GM18505 (cell line): Measurements from ENCODE around the gene PHACTR3.

Experiments
- ATAC-seq: cut with Tn5 transposase; IDR thresholded peaks from one replicate; pipeline ENCODE4 v1.9.1; 2021; ENCODE audit not compliant: unreplicated experiment
- POLR2A ChIP-seq: IDR thresholded peaks from 4 replicates; pipeline ENCODE4 v1.6.1; 2011; ENCODE audit warnings: borderline replicate concordance; ENCODE audit not compliant: insufficient read depth, insufficient read length; ENCODE audit errors: extremely low read depth

PHACTR3 gene

DNA sequence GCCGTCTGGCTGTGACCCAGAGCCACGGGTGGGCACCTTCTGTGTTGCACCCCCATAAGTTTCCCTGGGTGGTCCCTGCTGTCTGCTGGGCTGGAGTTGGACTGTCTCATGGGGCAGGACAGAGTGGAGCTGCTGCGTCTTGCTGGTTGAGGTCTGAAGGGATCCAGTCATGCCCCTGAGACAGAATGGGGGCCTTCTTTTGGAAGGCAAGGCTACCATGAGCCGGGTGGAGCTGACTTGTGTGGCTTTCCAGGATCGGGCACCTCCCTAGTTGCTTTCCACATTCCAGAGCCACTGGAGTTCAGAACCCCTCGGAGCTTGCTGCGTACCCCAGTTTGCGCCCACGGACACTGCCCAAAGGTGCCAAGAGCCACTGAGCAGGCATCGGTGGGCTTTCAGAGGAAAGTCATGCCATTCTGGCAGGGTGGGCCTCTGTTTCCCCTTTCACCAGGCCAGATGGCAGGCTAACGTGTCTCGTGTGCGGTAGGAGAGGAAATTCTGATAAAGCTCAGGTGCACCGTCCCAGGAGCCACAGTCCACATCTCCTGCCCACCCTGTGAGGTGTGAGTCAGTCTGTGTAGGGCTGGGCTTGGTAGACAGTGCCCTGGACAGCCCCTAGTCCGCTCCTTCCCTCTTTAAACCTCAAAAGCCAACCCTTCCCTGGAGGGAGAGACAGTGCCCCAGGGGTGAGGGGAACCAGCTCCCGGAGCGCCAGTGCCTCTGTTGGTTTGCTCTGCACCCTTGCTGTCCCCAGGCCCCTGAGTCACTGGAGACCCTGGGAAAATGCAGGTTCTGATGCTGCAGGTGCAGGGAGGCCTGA, 203.8 kb downstream of the PHACTR3 start:
- ATAC-seq = no peak
- no peak for TF ChIP-seq POLR2A

DNA sequence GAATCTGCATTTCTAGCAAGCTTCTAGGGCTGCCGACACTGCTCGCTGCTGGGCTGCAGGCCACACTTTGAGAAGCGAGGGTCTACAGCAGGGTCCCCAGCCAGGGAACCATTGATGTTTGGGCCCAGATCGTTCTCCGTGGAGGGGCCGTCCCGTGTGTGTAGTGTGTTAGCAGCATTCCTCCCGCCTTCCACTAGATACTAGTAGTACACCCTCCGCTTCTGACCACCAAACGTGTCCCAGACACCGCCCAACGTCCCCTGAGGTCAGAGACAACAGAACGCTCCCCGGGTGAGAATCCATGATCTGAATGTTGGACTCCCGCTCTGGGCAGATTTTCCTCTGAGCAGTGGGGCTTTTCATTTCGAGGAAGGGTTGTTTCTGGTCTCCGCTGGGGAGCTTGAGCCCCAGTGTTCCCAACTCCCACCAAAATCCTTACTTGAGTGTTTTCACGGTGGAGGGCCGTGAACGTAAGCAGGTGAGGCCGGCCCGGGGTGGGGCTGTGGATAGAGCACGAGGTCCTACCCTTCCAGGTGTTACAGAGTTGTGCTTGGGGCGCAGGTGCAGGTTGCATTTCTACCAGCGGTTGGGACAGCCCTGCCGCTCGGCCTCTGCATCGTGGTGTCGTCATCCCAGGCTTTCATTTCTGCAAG, 204.5 kb downstream of the PHACTR3 start:
- no peak for ATAC-seq

DNA sequence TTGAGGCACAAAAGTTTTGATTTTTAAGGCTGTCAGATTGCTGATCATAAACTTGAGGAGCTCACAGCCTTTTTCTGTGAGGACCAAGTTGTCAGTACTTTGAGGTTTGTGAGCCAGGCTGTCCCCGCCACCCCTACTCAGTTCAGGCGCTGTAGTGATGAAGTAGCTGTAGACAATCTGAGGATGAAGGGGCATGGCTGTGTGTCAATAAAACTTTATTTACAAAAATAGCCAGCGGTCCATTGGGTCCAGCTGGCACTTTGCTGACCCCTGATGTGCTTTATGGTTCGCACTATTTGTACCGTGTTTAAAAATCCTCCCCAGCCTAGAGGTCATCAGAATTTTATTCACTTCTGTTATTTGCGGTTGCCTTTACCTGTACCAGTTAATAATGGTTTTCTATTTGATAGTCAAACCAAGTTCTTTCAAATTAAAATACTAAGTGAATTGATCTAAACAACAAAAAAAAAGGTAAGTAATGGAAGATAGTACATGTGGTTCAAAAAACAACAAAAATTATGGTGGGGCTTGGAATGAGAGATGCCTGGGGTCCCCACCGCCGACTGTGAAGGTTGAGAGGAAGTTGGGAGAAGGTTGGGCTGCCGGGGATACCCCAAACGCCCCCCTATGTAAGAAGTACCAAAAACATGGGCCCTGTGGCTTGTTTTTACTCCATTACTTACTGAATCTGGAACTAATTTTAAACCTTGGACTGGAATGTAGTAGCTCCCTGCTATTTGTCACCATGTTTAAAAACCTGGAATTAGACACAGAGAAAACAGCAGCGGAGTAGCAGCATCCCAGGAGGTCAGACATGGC, 205.5 kb downstream of the PHACTR3 start:
- no peak for TF ChIP-seq POLR2A
- no peak for ATAC-seq

More for the DNA sequence above, 204.5 kb downstream of the PHACTR3 start:
- no peak for TF ChIP-seq POLR2A

DNA sequence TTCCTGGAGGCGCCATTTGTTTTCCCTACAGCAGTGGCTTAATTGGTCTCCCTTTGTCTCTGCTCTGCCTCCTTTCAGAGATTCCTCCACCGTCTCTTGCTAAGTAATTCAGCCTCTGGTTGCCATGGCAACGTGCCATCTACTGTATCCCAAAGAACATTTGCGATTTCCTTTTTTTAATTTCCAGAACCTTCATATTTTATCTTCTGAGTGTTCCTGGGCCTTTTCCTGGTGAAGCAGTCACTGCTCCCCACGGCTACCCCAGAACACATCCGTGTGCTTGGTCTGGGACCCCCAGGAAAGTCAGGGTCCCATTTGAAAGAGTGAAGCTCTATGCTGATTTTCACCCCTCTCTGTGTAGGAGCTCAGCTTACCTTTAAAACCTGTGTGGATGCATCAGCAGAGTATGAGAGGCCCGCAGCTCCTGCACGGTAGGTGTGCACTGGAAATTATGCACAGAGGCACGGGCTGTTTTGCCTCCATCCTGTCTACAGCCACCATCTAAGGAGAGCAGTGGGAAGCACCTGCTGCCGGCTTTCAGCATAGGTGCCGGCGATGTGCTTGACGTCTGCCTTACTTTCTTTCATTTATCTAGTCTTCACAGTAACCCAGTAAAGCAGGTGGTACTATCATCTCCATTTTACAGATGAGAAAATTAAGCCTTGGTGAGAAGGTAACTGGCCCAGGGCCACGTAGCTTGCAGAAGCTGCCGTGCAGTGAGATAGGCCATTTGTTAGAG, 206.3 kb downstream of the PHACTR3 start:
- ATAC-seq = no peak
- TF ChIP-seq POLR2A = no peak

DNA sequence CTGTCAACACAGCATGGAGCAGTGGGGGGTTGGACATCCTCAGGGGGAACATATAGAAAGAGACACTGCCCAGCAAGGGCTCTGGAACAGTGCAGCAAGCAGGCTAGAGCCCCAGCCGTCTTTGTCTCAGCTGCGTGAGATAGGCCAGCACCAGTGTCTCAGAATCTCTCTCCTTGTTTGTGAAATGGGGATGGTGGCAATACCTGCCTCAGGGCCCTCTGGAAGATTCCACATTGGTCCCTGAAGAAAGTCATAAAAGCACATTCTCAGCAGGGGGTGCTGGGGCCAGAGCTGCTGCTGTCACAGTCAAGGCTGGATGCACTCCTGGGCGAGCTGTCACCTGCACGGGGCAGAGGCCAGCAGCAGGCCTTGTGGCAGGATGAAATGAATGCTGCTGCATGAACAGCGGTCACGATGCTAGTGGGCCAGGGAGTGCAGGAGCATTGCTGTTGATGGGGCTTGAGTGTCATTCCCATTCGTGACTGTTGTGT, 207.4 kb downstream of the PHACTR3 start:
- no peak for ATAC-seq
- TF ChIP-seq POLR2A = no peak

DNA sequence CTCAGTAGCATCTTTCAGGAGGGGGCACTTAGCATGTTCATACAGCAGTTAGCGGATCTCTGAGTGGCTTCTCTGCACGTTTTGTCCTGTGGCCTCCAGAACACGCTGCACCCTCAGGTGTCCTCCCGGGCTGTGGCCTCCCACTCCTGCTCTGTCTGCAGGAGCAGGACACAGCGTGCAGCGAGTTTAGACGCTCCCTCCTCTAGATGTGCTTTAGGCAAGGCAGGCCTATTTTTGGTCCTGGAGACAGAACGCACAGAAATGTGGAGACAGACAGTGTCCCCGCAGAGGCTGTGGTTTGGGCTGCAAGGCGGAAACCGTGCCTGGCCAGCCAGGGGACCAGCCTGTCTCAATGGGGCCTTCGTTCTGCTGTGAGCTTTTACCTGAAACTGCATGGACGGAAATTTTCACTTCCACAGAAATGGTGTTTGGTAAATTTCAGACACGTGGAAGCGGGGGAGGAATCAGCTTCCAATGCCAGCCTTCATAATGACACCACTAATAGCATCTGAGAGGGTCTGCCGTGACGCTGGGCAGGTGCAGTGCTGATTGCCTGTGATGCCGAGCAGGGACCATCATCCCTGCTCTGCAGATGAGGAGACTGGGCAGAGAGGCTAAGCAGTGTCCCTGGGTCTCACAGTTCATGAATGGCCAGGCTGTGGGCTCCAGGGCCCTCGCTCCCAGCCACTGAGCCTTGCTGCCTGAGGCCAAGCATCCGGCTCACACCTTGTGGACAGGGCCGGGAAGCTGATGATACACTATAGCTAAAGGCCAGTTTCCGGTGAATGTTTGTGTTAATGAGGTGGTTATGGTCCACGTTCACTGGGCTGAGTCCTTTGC, 208.2 kb downstream of the PHACTR3 start:
- TF ChIP-seq POLR2A = no peak
- ATAC-seq = no peak

DNA sequence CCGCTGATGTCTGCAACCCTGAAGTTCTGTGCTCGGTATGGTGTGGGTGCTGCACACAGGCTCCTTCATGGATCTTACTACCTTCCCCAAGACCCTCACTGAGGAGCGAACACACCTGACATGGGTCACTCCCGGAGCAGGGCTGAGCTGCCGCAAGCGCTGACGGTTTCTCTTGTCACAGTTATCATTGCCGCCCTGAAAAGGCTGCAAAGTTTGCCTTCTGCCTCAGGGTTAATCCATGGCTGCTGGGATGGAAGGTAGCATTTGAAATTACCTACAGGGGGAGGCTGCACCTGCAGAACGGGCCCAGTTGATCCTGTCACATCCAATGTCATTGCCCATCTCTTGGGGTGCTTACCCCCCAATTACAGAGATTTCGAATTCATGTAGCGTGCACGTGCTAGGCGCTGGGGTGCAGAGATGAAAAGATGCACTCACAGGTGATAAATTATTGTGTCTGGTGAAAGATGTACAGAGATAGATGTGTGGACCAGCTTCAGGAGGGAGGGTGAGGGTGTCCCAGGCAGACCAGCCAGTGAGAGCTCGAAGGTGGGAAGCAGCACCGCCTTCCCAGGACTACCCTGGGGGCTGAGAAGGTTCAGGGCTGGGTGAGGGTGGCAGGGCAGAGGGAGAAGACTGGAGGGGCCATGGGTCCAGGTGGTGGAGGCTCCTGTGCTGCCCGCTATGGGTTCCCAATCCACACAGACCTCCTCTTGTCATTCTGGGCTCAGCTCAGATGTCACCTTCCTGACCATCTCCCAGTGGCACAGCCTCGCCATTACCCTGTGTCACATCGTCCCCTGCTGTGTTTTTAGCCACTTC, 209.0 kb downstream of the PHACTR3 start:
- no peak for TF ChIP-seq POLR2A
- ATAC-seq = no peak

DNA sequence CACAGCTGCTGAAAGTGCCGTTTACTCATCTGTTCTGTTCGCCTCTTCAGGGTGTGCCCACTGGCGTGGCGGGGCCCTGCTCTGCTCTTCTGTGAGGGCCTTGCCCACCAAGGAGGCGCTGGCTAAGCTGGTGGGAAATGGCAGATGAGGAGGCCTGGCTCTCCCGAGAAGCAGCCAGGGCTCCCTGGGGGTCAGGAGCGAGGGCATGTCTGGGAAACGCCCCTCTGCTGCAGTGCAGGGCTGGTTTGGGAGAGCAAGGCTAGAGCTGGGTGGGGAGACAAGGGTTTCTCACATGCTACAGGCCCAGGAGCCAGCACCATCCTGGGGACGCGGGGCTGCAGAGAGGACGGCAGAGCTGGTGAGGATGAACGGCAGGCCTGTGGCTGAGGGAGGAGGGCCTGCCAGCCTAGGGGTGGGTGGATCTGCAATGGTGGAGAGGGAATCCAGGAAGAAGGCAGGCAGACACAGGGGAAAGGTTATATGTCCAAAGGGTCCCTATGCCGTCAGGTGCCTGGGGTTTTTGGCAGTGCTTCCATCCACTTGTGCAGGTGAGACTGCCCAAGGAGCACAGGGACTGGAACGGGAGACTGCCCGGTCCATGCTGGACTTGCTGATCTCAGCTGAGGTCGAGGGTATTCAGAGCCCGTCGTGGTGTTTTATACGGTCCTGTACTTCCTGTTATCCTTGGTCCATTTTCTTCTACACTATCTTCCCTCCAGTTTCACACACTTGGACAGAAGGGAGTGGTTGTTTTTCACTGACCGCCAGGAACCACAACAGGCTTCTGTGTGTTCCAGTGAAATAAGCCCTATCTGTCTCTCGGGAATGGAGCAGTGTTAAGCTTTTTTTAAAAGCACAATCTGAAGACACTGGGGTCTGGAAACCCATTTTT, 209.9 kb downstream of the PHACTR3 start:
- no peak for TF ChIP-seq POLR2A

DNA sequence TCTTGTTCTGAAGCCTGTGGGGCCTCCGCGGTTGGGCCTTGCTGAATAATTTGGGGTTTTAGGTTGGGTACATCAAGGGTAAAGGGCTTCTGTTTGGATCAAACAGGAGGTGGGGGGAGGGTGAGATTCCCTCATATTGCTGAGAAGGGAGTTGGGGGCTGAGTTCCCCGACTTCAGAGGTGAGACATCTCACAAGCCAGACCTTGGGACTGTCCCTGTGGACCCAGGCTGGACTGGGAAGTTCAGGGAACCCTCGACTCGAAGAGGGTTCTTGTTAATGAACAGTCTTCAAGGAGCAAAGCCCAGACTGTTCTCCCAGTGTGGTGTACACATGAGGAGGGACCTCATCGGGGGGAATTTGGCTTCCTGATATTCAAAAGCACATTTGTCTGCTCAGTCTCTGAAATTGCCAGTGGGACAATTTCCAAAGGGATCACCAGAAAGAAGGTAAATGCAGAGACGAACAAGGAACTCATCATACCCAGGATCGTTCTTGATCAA, 210.6 kb downstream of the PHACTR3 start:
- ATAC-seq = no peak
- TF ChIP-seq POLR2A = no peak

More for the DNA sequence above, 209.9 kb downstream of the PHACTR3 start:
- no peak for ATAC-seq

DNA sequence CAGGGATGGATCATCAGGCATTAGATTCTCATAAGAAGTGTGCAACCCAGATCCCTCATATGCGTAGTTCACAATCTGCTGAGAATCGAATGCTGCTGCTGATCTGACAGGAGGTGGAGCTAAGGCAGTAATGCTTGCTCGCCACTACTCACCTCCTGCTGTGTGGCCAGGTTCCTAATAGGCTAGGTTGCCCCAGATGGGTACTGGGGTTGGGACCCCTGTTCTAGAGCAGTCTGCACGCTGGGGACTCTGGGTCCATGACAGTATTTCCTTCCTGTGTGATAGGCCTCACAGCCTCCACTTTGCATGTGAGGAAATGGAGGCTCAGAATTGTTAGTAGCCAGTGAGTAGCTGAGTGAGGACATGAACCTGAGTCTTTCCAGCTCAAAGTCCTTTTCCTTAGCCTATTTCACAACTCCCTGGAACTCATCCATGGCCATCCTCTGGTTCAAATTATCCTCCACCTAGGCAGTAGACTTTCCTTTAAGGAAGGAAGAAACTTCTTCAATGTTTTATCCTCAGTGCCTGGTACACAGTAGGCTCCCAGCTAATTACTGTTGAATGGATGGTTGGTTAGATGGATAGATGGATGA, 211.9 kb downstream of the PHACTR3 start:
- TF ChIP-seq POLR2A = no peak
- ATAC-seq = no peak

DNA sequence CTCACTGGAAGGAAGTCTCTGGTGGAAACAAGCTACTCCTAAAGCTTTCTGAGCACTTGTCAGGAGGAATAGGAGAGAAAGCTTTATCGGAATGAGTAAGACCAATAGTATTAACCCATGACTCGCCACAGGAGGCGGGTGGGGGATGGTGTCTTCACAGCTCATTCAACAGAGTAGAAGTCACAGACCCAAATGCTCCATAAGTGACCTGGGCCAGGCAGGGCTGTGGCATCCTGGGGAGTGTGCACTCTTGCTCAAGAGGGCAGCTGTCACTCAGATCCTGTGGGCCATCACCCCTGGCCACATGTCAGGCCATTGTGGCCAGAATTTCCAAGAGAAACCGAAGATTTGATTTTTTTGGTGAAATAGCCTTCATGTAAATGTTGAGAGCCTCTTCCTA, 213.1 kb downstream of the PHACTR3 start:
- no peak for ATAC-seq
- TF ChIP-seq POLR2A = no peak
